ENCODE data around the gene CDH13.

CDH13 gene

DNA sequence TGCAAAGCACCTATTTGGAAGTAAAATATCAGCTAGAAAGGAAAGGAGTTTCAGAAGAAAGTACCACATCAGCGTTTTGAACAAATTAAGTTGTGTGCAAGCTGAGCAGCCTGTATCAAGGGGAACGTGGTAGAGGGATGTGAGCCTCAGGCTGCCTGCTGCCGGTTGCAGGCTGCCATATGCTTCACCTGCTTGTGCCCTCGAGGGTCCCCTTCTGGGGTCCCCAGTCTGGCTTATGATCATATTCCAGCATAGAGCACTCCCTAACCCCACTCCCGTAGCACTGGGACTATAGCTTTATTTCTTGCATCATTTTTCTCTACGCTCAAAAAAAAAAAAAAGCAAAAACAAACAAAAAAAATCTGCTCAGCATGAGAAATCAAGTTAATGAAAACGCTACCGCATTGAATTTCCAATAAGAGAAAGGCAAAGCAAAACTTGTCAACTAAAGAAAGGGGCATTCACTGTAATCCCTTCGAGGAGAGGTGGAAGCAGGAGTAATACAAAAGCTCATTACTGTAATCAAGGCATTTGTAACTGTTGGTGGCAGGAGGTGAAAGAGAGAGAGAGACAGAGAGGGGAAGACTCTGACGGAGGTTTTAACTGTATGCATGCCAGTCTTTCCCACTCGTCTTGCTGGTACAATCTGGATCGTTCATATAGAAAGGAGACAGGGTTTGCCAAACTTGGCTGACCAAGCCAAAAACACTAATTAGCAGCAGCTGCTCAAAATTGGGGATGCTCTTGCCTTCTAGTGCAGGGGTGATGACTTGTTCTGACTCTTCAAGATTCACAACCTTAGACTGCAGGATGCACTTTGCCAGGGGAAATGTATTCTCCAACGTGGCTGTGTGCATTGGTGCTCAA lies 922.8 kb downstream of the CDH13 start:
- DNase-seq: no peak

DNA sequence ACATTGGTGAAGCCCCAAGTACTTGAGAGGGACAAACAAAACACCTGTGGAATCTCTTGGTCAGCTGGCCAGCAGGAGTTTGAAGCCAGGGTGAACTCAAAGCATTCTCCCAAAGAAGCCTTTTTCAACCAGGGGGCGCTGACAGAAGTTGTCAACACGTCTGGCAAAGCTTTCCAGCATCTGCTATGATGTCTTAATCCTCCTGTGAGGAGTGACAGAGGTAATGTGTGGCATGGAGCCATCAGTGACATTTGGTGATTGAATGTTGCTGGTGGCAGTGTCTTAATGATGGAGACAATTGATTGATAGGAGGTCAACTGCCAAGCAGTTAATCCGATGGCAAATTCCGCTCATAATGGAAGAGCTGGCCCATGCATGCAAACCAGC lies 923.4 kb downstream of the CDH13 start:
- DNase-seq: no peak

DNA sequence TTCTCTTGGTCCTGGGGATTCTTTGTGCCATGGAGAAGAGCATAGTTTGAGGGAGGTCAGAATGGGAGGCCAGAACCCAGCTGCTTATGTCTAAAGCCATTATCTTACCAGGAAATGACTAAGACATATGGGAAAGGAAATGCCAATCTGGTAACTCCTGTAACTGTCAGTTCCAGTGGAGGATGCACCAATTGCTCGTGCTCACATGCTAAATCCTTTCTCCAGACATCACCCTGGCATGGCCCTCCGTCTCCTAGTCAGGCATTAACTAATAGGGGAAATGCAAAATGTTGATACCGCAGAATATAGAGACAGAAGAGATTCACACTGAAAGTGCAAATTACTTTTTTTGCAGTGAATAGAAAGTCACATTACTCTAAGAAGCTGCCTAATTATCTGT lies 925.5 kb downstream of the CDH13 start:
- DNase-seq: no peak

DNA sequence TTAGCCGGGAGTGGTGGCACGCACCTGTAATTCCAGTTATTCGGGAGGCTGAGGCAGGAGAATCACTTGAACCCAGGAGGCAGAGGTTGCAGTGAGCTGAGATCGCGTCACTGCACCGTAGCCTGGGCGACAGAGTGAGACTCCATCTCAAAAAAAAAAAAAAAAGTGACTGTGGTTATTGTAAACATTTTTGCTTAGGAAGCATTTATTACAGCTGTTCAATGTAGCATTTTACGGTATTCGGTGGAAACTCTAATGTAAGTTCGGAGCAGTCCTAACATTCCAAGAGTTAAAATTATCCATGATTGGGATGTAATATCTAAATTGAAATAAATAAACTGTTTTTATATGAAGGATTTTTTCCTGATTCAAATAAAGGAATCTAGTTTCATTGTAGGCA lies 926.2 kb downstream of the CDH13 start:
- no peak for DNase-seq

DNA sequence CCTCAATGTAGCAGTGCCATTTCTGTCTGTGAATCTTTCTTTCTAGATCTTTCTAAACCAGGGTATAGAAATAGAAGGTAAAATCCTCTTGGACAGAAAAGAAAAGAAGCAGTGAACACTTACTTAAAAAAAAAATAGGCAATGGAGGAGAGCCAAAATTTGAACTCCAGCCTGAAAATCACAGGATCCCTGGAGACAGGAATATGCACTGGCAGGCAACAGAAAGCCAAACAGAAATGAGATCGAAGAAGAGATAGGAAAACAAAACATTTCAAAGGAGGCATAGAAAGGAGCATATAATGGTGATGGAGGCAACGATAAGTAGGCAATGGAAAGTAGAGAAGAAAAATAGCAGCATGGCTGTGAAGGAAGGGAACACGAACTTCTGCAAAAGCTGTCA lies 927.3 kb downstream of the CDH13 start:
- no peak for DNase-seq

DNA sequence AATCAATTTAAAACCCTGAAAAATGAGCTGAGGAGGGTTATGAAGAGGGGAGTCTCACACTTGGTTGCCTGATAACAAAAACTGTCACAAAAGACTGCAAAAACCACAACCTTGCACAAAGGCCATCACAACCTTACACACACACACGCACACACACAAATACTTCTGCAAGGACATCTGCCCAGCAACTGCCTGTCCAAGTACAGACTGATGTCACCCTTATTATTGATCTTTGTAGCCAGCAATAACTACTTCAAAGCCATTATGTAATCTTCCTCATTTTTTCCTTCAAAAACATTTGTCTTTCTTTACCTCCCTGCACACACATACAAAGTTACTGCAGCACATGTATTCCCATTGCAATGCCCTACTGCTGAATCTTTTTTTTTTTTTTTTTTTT lies 927.8 kb downstream of the CDH13 start:
- no peak for DNase-seq

DNA sequence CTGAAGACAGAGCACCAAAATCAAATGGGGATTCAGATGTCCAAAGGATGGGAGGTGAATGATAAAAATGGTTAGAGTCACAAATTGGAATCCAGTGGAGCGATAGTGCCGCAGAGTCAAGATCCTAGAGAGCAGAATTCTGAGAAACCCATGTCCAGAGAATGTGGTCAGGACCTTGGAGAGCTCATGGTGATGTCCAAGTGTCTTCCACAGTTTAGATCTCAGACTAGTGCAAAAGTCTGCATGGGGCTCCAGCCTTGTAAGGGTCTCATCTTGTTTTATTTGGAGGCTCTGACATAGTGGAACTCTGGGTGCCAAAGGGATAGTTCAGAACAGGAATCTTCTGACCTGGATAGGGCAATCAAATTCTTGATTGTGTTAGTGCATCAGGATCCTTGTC lies 935.1 kb downstream of the CDH13 start:
- DNase-seq: no peak

DNA sequence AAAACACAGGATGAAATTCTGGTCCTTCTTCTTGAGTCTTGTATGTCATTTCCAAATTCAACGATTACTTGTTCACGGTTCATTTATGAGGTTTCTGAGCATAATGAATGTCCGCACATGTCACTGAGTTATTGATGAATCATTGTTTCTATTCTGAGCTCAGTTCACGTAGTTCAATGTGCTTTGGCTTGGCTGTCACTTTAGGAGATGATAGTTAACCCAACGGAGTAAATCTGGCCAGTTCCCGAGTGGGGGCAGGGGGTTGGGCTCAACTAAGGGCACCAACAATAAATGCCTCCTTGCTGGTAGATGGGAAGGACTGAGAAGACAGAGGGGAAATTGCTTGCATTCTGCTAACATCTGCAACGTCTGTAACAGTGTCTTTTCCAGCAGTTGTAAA lies 941.6 kb downstream of the CDH13 start:
- DNase-seq: no peak

DNA sequence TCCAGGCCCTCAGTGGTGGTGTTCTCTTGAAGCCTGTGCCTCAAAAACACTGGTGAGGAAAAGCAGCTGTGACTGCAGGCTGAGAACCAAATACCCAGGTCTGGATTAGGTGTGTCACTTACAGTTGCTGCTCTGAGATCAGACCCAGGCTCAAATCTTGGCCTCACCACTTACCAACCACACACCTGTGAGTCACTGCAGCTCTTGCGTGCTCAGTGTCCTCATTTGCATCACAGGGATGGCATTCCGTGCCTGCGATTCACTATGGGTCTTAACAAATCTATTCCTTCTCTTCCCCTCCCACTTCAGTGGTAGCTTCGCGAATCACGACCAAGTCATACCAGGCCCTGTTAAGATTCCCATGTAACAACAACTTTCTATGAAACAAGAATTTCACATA lies 947.6 kb downstream of the CDH13 start:
- DNase-seq: no peak

DNA sequence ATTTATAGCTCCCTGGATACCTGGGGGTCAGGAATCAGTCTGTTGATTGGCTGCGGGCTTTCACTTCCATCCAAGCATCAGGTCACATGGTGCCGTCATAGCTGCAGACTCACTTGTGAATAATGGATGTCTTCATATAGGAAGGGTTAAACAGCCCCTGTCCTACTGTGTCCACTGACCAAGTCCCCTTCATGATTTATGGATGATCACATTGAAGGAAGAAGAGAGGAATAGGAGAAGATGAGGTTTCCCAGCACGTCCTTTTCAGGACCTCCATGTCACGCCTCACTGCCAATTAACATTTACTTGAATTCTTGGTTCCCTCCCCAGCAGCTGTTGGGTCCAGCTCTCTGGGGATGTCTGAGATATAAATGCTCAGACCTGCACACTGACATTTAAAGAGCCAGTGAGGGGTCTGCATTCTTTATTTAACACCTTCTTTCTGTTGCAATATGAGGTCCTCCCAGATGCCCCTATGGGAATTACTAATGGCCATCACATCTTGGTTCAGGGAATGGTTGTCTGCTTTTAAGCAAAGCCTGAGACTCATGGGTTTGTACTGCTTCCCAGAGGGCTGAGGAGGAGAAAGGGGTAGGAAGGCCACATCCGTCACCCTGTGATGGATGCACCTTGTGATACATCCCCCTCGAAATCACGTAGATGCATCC lies 950.4 kb downstream of the CDH13 start:
- no peak for DNase-seq

DNA sequence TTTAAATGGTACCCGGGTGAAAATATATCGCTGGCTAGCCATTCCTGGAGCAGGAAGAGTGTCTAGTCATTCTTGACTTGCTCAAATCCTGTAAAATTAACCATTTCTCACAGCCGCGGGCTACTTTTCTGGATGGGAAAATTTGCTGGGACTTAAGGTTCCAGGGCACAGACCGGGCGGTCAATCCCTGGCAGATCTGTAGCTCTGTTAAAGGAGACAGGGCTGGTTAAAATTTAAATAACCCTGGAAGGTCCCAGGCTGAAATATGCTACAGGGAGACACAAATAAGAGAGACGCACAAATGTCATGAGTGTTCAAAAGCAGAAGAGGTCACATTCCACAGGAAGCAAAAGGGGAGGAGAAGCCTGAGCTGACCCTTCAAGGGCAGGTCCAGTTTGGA lies 951.4 kb downstream of the CDH13 start:
- no peak for DNase-seq

DNA sequence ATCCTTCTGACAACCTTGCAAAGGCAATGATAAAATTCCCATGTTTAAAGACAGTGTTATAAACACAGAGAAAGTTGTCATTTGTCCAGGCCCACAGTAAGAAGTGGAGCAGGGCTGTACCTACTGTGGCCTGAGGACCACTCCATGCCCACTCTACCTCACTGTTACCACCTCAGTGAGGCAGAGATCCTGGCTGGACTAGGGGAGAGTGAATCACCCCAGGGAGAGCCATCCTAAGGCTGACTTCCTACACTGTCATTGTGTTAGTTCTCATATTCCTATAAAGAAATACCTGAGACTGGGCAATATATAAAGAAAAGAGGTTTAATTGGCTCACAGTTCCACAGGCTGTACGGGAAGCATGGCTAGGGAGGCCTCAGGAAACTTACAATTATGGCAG lies 952.3 kb downstream of the CDH13 start:
- DNase-seq: no peak

DNA sequence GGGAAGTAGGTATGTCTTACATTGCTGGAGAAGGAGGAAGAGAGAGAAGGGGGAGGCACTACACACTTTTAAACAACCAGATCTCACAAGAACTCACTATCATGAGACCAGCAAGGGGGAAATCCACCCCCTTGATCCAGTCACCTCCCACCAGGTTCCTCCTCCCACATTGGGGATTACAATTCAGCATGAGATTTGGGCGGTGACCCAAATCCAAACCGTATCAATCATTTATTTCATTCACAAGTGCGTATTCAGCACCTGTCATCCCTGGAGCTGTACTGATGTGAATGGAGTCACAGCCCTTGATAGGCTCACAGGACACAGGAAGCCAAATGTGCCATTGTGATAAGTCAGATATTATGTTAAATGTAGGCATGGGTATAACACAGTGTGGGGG lies 952.7 kb downstream of the CDH13 start:
- no peak for DNase-seq

DNA sequence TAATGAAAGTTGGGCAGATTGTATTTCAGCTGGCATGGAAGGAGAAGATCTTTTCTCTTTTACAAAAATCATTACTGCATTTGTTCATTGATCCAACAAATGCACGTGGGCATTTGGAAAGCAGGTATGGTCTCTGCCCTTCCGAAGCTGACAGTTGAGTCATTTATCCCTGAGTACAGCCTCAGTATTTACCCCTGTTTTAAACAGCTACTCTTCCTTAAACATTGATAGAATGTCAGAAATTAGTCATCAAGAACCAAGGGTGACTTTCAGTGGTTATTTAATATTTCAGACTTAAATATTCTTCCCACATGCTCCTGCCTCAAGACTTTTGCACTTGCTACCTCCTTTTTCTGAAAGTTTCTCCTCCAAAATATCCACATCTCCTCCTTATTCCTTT lies 954.3 kb downstream of the CDH13 start:
- DNase-seq: no peak

DNA sequence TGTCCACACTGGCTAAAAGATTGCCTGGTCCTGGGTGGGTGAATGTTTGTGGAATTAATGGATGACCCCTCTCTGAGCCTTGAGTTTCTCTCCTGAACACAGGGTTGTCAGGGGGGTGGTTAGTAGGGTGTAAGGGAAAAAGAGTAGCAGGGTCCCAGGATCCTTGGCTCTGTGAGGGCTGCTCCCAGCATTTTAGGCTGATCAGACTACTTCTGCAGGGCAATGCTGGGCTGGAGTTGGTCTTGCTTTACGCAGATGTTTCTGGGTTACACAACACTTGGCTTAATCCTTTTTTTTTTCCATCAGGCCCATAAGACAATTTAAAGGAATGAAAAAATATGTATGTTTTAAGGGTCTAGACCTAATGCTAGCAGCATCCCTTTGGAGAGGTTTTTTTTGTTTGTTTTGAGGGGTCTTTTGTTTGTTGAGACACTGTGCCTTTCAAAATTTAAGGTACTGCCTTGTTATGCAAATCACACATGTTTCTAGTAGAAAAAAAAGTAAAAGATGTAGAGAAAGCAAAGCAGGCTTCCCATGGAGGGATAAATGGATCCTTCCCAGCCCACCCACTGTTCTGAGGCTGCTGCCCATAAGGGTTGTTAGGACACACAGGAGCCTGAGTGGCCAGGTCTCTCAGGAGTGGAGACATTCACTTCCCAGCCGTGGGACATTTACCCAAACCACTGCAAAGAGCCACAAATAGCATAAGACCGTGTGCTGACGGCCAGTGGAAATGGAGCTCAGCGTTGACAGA lies 955.4 kb downstream of the CDH13 start:
- DNase-seq: no peak

DNA sequence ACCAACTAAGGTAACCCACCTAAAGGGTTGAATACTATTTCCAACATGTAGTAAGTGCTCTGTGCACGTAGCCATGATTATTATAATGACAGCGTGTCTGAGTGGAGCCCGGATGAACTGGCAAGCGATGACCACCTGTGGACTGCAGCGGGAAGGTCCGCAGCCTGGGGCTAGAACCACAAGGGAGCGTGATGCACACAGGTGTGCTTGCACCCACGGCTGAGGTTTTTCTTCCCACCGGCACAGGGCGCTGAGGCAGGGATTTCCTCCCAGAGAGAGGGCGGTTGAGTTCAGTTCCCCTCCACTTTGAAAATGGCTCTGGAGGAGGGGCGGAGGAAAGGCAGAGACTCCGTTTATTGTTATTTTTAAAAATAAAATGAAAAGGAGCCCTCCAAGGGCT lies 959.3 kb downstream of the CDH13 start:
- DNase-seq: no peak

DNA sequence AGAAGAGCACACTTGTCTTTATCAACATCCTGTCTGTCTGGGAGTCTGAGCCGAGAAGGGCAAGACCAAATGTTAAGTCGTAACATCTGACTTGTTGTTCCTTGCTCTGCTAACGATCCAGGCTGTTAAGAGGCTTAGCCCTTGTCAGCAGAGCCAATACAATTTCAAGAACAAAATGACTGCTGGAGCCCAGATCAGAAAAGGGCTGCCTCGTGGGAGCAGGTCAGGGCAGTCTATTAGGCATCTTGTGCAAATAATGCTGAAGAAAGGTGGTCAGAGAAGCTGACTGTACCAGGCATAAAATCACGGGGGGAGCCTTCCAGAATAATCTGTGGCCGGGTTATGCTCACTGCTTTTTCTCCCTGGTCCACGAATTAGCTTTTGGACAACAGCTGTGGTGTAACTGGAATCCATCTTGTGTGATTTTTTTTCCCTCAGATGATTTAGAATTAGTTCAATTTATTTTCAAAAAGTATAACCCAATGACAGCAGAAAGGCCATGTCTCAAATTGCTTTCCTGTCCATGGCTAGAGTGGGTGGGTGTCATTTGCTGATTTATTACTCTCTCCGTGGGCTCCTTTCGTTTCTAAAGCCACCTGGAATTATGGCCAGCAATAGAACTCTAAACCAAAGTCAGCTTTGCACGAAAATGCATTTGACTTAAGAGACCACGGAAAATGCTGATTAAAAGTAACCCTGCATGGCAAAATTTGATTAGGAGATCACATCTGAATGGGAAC lies 959.9 kb downstream of the CDH13 start:
- DNase-seq: no peak

DNA sequence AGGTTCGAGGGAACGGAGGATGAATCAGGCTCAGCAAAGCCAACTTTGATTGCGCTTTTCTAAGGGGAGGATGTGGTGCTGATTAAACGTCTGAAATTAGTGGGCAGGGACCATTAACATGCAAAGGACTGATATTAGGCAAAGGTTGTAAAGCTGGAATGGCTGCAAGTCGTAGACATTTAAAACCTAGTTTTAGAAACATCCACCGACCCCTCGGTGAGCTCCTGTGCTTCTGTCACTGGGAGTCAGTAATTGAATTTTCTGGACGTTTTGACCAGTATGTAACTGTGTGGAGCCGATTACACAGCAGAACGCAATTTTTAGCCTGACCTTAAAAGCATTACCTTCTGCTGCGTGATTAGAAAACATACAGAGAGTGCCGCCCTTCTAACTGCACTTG lies 960.4 kb downstream of the CDH13 start:
- no peak for DNase-seq

DNA sequence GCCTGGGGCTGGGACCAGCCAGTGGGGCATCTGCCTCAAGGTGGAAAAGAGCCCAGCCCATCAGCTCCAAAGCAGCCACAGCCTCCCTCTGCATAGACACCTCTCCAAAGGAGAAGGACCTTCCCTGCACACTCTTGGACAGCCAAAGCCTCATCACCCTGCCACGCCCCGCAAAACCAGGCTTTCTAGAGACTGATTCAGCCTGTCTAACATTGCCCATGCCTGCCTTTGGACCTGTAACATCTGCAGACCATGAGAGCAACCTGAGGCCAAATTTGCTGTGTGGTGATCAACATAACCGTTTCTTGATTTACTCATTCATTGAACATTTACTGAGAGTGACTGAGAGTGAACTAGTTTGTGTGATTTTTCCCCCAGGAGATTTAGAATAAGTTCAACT lies 961.3 kb downstream of the CDH13 start:
- DNase-seq: no peak

DNA sequence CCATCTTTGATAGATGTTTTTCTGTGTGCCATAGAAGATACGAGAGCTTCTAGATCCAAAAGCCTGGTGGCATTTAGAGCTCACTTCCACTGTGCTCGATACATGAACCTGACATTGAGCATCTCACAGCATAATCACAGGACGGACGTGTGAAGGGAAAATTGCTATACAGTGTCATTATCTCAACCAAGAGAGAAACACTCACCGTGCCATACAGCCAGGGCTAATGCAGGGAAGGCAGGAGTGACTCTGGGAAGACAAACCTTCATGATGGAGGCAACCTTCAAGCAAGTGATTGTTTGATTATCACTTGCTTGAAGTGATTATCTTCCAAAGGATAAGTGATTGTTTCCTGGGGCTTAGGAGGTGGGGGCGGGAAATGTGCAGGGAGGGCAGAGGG lies 962.8 kb downstream of the CDH13 start:
- DNase-seq: no peak

DNA sequence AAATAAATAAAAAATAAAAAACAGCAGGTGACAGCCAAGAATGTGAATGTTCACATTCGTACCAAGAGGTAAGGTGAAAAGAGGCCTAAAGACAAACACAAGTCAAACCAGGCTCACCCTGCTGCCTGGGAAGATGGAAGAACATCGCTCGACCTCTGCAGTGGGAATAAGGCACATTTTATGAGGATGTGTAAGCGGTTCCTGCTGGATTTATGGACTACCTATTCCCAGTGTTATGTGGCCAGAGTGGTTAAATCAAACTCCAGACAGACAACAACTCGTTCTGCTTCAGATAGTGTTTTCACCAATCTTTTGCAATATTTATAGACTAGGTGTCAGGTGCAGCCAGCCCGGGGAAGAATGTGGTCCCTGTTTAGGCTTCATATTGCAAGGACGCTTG lies 966.0 kb downstream of the CDH13 start:
- DNase-seq: no peak

DNA sequence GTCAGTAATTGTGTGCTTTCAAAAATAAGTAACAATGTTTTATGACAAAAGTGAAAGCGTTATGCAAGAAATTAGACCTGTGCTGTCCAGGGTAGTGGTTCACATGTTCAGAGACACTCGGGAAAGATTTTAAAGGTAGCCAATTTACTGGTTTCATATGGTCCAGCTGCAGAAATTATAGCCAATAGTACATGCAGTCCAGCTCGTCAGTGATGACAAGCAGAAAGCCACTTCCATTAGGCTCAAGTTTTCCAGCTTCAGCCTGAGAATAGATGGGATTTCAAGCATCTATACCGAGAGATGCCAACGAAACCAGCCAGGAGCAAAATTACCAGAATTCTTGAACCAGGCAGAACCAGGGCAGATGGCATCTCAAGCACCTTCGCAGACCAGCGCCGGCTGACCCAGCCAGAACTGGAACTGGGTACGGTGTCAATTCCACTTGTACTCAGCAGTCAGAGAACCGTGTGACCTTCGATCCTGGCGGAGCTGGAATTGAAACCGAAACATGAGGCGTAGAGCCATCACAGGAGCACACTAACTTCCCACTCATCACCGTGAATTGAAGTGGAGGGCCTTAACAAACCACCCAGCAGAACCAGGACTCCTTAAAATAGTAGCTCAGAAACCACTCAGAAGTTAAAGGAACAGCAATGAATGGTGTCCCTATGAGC lies 973.2 kb downstream of the CDH13 start:
- DNase-seq: no peak

Measured in cerebellar nuclear complex (tissue), 1 donor.